ENCODE measurements around the gene CLEC17A. TPM values are rescaled to one million over a fixed set of nuclear protein-coding genes. Genes with fewer than 3 reads are reported as not detected.
"Not testable (repeated sequence)": the region's sequence is repeated elsewhere in the genome, so short reads cannot be mapped to it uniquely, and the experiment has no call there.

CLEC17A gene
- total RNA-seq, 4 donors from 2014 or later = not detected

GRCh38 chr19:14580623-14581237 is 2.2 kb upstream of the CLEC17A start:
- H3K9me3 ChIP-seq = no peaks in the 10 kb centered on the region
- 65% methylated on average over 6 of the region's 6 CpGs for WGBS
- H3K27me3 ChIP-seq = no peaks in the 10 kb centered on the region
- H3K4me1 ChIP-seq = no peaks in the 10 kb centered on the region
- H3K4me3 ChIP-seq = no peak overlapping the region
- no peak for TF ChIP-seq EP300 (IDR thresholded peaks at IDR 0.05)
- TF ChIP-seq POLR2AphosphoS5 (IDR thresholded peaks at IDR 0.05) = no peak
- no peak for TF ChIP-seq POLR2A (IDR thresholded peaks at IDR 0.05)
- TF ChIP-seq, protein P1, sequence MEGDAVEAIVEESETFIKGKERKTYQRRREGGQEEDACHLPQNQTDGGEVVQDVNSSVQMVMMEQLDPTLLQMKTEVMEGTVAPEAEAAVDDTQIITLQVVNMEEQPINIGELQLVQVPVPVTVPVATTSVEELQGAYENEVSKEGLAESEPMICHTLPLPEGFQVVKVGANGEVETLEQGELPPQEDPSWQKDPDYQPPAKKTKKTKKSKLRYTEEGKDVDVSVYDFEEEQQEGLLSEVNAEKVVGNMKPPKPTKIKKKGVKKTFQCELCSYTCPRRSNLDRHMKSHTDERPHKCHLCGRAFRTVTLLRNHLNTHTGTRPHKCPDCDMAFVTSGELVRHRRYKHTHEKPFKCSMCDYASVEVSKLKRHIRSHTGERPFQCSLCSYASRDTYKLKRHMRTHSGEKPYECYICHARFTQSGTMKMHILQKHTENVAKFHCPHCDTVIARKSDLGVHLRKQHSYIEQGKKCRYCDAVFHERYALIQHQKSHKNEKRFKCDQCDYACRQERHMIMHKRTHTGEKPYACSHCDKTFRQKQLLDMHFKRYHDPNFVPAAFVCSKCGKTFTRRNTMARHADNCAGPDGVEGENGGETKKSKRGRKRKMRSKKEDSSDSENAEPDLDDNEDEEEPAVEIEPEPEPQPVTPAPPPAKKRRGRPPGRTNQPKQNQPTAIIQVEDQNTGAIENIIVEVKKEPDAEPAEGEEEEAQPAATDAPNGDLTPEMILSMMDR (IDR thresholded peaks at IDR 0.05) = no peak
- H3K27ac ChIP-seq = no peak overlapping the region
- DNase-seq (ENCODE audit: low spot score in 2 of 2) = no peak
- no peaks in the 10 kb centered on the region for H3K36me3 ChIP-seq

DNA sequence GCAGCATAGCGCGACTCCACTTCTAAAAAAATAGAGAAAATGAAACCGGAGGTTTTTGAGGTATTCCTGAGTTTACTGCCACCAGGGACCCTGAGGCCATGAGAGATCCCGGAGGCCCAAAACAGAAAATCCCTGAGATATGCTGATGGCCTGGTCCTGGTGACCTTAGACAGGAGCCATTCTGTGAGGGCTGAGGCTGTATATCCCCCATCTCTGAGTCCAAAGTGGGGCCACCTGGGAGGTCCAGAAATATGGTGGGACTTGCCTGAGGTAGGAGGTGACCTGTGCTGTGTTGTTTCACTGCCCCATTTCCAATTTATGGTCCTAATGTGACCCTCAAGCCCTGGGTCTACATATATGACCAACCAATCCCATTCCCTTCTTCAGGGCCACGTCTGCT is 1.5 kb downstream of the CLEC17A start:
- not testable (repeated sequence) for H3K27me3 ChIP-seq; H3K4me1 ChIP-seq; H3K4me3 ChIP-seq; H3K36me3 ChIP-seq; H3K9me3 ChIP-seq; DNase-seq (ENCODE audit: low spot score in 2 of 2); H3K27ac ChIP-seq
- WGBS = 75% methylated on average over 3 of the region's 5 CpGs

GRCh38 chr19:14585187-14585586 is 2.3 kb downstream of the CLEC17A start:
- 17% methylated on average over 1 of the region's 3 CpGs for WGBS
- not testable (repeated sequence) for H3K4me1 ChIP-seq, H3K27ac ChIP-seq

GRCh38 chr19:14589433-14589832 is 6.5 kb downstream of the CLEC17A start:
- not testable (repeated sequence) for H3K27me3 ChIP-seq; H3K27ac ChIP-seq; H3K4me1 ChIP-seq; H3K9me3 ChIP-seq; H3K36me3 ChIP-seq; H3K4me3 ChIP-seq; DNase-seq (ENCODE audit: low spot score in 2 of 2)
- WGBS = no CpG with 5 or more reads among the region's 4 CpGs

More at GRCh38 chr19:14585187-14585586, 2.3 kb downstream of the CLEC17A start:
- H3K27me3 ChIP-seq; H3K36me3 ChIP-seq; H3K9me3 ChIP-seq; H3K4me3 ChIP-seq; DNase-seq (ENCODE audit: low spot score in 2 of 2): not testable (repeated sequence)

DNA sequence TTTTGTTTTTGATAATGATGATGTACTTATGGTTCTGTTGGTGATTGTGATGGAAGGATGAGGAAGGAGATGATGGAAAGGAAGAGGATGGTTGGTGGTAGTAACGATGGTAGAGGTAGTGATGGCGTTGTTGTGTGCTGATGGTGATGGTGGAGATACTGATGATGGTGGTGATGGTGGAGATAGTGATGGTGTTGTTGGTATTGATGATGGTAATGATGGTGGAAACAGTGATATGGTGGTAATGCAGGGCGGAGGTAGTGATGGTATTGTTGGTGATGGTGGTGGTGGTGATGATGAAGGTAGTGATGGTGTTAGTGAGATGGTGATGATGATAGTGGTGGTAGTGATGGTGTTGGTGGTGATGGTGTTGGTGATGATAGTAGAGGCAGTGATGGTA is 12.7 kb downstream of the CLEC17A start:
- no peaks in the 10 kb centered on the region for H3K9me3 ChIP-seq
- H3K27me3 ChIP-seq = peaks cover 13% of the 10 kb centered on the region
- no peak overlapping the region for H3K4me3 ChIP-seq
- no peaks in the 10 kb centered on the region for H3K36me3 ChIP-seq
- H3K4me1 ChIP-seq = no peaks in the 10 kb centered on the region
- DNase-seq (ENCODE audit: low spot score in 2 of 2) = no peak
- WGBS = 90% methylated on average over 3 of the region's 3 CpGs
- no peak overlapping the region for H3K27ac ChIP-seq
- TF ChIP-seq EP300 (IDR thresholded peaks at IDR 0.05) (no peak), POLR2A (IDR thresholded peaks at IDR 0.05) (no peak), POLR2AphosphoS5 (IDR thresholded peaks at IDR 0.05) (no peak)
- TF ChIP-seq, protein P1 (IDR thresholded peaks at IDR 0.05) = no peak

DNA sequence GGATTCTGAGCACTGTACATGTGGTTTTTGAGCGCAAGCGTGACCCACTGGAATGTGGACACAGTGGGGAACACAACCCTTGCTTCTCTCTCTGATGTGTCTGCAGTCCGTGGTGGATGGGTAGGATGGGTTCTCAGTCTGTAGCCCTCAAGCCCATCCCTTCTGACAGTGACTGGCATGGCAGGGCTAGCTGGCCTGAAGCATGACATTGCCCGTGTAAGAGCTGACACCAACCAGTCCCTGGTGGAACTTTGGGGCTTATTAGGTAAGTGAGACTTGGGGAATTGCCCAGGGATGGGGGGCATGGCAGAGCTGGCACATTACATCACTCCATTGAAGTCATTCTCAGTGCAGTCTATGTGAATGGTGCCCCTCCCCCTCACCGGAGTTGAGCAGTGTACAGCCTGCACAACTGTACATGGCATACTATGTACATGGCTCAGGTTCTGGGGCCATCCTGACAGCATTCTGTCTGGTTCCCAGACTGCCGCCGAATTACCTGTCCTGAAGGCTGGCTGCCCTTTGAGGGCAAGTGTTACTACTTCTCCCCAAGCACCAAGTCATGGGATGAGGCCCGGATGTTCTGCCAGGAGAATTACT is 16.8 kb downstream of the CLEC17A start:
- WGBS = 89% methylated on average over 7 of the region's 8 CpGs
- Histone ChIP-seq H3K27me3 (peaks cover 5% of the 10 kb centered on the region), H3K9me3 (no peaks in the 10 kb centered on the region), H3K36me3 (no peaks in the 10 kb centered on the region), H3K27ac (no peak overlapping the region), H3K4me3 (no peak overlapping the region), H3K4me1 (no peaks in the 10 kb centered on the region)
- no peak for DNase-seq (ENCODE audit: low spot score in 2 of 2)
- TF ChIP-seq, protein P1 (IDR thresholded peaks at IDR 0.05) = no peak
- TF ChIP-seq EP300 (IDR thresholded peaks at IDR 0.05) (no peak), POLR2AphosphoS5 (IDR thresholded peaks at IDR 0.05) (no peak), POLR2A (IDR thresholded peaks at IDR 0.05) (no peak)

DNA sequence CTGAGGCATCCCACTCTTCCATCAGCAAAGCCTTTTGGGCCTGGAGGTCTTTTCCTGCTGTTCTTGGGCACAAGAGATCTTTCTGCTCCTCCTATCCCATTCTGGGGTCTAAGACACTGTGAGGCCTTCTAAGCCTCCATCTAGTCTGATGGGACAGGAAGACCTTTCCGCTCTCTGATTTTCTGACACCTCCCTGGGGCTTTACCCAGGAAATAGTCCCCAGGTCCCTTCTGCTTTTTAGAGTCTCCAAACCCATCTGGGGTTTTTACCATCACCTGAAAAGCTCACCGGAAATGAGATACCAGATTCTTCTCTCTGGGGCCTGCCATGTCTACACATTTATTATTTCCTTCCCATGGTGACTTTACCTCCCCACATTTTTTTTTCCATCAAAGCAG is 21.1 kb downstream of the CLEC17A start:
- no peaks in the 10 kb centered on the region for H3K36me3 ChIP-seq
- no peaks in the 10 kb centered on the region for H3K27me3 ChIP-seq
- TF ChIP-seq, protein P1 (IDR thresholded peaks at IDR 0.05) = no peak
- TF ChIP-seq POLR2AphosphoS5 (IDR thresholded peaks at IDR 0.05) (no peak), POLR2A (IDR thresholded peaks at IDR 0.05) (no peak), EP300 (IDR thresholded peaks at IDR 0.05) (no peak)
- no peak for DNase-seq (ENCODE audit: low spot score in 2 of 2)
- 82% methylated on average over 2 of the region's 2 CpGs for WGBS
- H3K9me3 ChIP-seq = no peaks in the 10 kb centered on the region
- no peak overlapping the region for H3K4me3 ChIP-seq
- no peak overlapping the region for H3K27ac ChIP-seq
- no peaks in the 10 kb centered on the region for H3K4me1 ChIP-seq
